Measurements from ENCODE around the gene RBM38.

DNA sequence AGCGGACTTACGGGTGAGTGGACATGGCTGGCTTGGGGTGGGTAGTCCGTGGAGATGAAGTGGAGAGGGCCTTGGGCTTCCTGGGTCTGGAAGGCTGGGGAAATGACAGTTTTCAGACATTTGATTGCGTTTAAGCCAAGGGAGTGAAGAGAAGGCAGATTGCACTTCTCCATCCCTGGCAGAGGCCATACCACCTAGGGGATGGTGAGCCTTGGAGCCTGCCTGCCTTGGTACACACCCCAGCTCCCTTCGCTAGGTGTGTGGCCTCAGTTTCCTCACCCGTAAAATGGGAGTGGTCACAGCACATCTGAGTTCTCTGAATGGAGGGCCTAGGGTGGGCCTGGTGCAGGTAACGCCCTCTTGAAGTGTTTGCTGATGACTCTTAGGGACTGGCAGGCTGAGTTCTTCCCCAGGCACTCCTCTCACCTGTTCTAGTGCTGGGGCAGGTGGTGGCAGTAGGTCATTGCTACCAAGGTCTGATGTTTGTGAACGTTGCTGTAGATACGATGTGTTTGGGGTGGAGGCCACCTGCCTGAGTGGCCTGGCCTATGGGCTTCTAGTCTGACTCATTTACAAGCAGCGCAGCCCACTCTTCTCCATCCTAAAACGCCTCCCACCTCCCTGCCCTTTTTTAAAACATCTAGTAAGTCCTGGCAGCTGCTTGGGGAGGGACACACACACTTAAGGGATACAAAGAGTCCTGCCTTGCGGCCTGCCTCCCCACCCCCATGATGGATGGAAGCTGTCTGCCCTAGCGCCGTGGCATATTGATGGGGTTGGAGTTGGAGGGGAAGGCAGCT lies 2.3 kb downstream of the RBM38 start:
- TF ChIP-seq, protein P1, sequence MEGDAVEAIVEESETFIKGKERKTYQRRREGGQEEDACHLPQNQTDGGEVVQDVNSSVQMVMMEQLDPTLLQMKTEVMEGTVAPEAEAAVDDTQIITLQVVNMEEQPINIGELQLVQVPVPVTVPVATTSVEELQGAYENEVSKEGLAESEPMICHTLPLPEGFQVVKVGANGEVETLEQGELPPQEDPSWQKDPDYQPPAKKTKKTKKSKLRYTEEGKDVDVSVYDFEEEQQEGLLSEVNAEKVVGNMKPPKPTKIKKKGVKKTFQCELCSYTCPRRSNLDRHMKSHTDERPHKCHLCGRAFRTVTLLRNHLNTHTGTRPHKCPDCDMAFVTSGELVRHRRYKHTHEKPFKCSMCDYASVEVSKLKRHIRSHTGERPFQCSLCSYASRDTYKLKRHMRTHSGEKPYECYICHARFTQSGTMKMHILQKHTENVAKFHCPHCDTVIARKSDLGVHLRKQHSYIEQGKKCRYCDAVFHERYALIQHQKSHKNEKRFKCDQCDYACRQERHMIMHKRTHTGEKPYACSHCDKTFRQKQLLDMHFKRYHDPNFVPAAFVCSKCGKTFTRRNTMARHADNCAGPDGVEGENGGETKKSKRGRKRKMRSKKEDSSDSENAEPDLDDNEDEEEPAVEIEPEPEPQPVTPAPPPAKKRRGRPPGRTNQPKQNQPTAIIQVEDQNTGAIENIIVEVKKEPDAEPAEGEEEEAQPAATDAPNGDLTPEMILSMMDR (IDR thresholded peaks at IDR 0.05), result no peak
- TF ChIP-seq ZFX (IDR thresholded peaks at IDR 0.05; ENCODE audit: borderline replicate concordance), result no peak

All from 22Rv1 (cell line).